ENCODE data around the gene SEMA7A.
"Not testable (repeated sequence)": the region's sequence is repeated elsewhere in the genome, so short reads cannot be mapped to it uniquely, and the experiment has no call there.

SEMA7A gene

DNA sequence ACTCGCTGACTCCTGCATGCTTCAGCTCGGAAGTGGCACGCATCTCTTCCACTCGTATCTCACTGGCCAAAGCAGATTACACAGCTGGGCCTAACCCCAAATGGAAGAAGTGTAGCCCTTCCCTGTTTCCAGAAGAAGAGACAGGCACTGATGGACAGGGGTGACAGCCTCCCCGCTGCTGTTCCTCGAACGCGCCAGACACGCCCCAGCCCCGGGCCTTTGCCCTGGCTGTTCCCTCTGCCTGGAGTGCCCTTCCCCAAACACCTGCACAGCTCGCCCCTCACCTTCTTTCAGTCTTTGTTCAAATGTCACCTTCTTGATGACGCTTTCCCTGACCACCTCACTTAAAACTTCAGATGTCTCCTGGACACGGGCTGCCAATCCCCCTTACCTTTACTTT, 40.3 kb downstream of the SEMA7A start:
- no peak overlapping the region for H3K27ac ChIP-seq

DNA sequence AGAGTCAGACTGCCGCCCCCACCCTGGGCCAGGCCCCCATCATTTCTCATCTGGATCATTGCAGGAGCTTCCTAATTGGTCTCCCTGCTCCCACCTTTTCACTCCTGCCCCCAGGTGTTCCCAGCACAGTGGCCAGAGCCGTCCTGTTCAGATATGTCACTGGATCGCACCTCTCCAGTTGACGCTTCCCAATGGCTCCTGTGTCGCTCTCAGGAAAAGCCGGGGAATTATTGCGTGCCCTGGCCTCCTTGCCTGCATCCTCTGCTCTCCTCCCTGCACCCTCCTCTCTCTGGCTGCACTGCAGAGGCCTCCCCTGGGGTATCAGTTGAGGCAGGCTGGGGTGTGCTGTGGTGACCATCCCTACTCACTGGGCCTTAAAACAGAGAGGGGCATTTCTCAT, 40.9 kb downstream of the SEMA7A start:
- no peak overlapping the region for H3K27ac ChIP-seq
- TF ChIP-seq ZFX (IDR thresholded peaks at IDR 0.05), result no peak
- TF ChIP-seq, protein P1, sequence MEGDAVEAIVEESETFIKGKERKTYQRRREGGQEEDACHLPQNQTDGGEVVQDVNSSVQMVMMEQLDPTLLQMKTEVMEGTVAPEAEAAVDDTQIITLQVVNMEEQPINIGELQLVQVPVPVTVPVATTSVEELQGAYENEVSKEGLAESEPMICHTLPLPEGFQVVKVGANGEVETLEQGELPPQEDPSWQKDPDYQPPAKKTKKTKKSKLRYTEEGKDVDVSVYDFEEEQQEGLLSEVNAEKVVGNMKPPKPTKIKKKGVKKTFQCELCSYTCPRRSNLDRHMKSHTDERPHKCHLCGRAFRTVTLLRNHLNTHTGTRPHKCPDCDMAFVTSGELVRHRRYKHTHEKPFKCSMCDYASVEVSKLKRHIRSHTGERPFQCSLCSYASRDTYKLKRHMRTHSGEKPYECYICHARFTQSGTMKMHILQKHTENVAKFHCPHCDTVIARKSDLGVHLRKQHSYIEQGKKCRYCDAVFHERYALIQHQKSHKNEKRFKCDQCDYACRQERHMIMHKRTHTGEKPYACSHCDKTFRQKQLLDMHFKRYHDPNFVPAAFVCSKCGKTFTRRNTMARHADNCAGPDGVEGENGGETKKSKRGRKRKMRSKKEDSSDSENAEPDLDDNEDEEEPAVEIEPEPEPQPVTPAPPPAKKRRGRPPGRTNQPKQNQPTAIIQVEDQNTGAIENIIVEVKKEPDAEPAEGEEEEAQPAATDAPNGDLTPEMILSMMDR (conservative IDR thresholded peaks at IDR 0.05), result no peak

More for the DNA sequence above, 40.3 kb downstream of the SEMA7A start:
- no peak for TF ChIP-seq ZFX (IDR thresholded peaks at IDR 0.05)
- TF ChIP-seq, protein P1 (conservative IDR thresholded peaks at IDR 0.05), result no peak

DNA sequence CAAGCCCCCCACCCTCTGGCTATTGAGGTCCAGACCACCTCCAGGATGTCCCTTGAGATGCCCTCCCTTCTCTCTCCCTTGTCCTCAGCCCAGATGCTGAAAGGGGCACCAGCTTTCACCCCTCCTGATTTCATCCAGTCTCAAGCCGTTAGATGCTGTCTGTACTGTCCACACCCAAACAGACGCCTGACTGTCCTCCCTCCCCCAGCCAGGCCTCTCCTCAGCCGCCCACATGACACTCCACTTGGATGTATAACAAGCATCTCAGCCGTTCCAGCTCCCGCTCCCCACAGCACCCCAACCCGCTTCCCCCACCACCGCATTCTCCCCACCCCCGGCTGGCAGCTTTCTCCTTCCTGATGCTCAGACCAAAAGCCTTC, 41.3 kb downstream of the SEMA7A start:
- no peak for TF ChIP-seq ZFX (IDR thresholded peaks at IDR 0.05)
- TF ChIP-seq, protein P1 (conservative IDR thresholded peaks at IDR 0.05), result no peak
- H3K27ac ChIP-seq, result no peak overlapping the region

DNA sequence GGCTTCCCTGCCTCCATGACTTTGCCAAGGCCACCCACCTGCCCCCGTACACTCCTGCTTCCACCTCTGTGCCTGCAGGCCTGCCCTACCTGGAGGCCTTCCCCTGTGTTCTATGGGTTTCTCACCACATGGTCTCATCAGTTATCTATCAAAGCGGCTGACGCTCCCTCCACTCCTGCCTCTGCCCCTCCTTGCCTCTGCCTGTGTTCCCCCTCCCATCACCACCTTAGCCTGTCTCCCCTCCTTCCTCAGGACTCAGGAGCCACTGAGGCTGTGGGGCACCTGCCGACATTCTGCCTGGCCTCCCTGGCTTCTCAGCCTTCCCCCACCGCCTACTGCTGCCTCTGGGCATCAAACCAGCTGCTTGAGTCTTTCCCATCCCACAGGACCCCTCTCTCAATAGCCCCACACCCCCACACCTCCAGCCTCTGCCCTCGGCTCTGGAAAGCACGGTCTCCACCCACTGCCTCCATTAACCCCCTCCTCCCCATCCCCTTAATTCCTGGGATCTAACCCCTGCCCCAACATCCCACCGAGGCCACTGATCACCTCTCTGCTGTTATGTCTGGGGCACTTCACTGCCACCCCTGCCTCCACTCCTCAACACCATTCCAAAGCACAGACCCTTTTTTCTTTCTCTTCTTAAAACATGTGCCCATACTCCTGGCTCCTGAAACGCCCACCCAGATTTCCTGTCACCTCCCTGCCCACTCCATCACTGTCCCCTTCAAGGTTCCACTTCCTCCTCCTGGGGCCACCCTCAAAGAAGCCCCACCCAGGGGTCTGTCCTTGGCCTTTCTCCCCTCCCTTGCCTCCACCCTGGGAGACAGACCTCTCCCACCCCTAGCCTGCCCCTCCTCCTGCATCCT, 41.9 kb downstream of the SEMA7A start:
- H3K27ac ChIP-seq, result no peak overlapping the region
- TF ChIP-seq, protein P1 (conservative IDR thresholded peaks at IDR 0.05), result no peak
- TF ChIP-seq ZFX (IDR thresholded peaks at IDR 0.05), result no peak

DNA sequence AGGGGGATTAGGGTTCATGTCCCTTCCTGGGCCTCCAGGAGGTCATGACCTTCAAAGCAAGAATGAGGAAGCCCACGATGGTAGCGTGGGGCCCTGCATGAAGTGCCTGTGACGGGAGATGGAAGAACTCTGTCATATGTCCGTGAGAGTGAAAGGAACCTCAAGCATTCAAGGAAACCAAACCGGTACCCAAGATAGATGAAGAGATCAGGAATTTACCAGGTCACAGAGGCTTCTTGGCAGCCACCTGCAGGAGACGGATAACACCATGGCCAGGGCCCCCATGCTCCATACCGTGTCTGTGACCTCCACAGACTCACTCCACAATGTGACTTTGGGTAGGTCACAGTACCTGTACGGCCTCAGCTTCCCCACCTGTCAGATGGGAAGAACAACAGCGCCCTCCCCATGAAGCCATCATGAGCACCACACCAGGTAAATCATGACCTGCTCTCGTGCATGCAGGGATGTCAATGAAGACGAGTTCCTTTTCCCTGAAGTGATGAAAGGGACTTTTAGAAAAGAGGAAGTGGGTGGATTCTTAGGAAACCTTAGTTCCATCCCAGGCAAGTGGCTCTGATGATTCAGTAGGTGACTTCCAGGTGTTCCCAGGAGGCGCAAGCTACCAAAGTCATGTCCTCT, 43.0 kb downstream of the SEMA7A start:
- H3K27ac ChIP-seq, result no peak overlapping the region
- TF ChIP-seq, protein P1 (conservative IDR thresholded peaks at IDR 0.05), result no peak
- TF ChIP-seq ZFX (IDR thresholded peaks at IDR 0.05), result no peak

DNA sequence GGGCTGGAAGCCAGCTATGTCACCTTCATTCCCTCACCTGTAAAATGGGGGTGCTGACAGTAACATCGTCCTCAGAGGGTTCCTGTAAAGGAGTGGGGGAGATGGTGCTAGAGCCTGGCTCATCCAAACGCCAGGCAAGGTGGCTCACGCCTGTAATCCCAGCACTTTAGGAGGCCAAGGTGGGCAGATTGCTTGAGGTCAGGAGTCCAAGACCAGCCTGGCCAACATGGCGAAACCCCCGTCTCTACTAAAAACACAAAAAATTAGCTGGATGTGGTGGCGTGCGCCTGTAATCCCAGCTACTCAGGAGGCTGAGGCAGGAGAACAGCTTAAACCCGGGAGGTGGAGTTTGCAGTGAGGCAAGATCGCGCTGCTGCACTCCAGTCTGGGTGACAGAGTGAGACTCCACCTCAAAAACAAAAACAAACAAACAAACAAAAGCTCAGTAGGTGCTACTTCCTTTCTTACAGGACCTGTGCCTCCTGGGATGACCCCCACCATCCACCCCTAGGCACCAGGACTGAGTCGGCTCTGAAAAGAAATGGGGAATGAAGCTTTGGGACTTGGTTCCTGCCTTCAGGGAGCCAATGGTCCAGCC, 43.6 kb downstream of the SEMA7A start:
- not testable (repeated sequence) for H3K27ac ChIP-seq

DNA sequence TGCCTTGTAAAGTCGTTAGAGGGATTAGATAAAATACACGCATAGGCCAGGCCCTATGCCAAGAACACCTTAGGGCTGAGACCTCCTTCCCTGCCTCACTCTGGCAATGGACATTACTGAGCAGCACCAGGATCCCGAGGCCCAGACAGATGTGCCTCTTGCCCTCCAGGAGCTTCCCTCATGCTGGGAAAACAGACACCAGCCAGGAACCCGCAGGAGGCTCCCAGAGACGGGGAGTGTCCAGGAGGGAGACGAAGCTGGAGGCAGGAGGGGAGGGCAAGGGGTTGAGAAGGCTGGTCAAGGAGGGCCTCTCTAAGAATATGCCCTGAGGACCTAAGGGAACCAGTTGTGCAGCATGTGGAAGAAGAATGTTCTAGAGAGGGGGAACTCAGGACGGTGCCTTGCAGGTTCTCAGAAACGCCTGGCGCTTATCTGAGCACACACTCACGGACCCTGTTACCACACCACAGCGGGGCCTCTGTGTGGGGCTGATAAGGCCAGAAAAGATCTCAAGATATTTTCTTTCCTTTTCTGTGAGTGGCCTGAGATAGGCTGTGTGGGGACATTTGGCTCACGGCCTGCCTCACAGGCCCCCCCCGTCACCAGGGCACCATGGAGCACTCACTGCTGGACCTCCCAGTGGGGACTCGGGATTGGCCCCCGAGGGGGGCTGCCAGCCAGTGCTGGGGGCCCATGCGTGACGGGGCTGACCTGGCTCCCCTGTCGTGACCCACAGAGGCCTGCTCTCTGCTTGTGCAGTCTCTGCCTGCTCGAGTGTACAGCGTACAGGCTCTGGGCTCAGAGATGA, 44.3 kb downstream of the SEMA7A start:
- no peak for TF ChIP-seq ZFX (IDR thresholded peaks at IDR 0.05)
- TF ChIP-seq, protein P1 (conservative IDR thresholded peaks at IDR 0.05), result no peak
- H3K27ac ChIP-seq, result no peak overlapping the region

Measured in C4-2B (cell line).